Purkinje cell (primary cell): ENCODE data around the gene FLG. TPM values are rescaled to one million over a fixed set of nuclear protein-coding genes. Genes with fewer than 3 reads are reported as not detected.

Source experiments
- polyA plus RNA-seq: library from polyadenylated mRNA; unstranded; fragments of >200 nt; fragmentation: Nextera tagmentation; gene quantifications from 2 replicates; pipeline ENCODE4 v1.2.1, GENCODE V29; 2014

Gene FLG
- polyA plus RNA-seq = 0.13 TPM in 1 of 2 replicates, not detected in the other

GRCh38 chr1:152325111-152325510 lies at the start of gene FLG:
TSS of gene FLG (minus strand) at chr1:152325239. CDS start at chr1:152315456, 9,783 bp downstream.

GRCh38 chr1:152359906-152360305 lies 34.9 kb upstream of the FLG start, which contains the start of gene FLG2:
TSS of gene FLG2 (minus strand) at chr1:152360006. CDS start at chr1:152358884, 1,122 bp downstream.

Other genes with a start within 250 kb of the FLG start
- not detected in 2 replicates for gene TCHHL1, start 236.2 kb downstream of the FLG start, polyA plus RNA-seq
- gene TCHH, start 209.8 kb downstream of the FLG start, polyA plus RNA-seq = not detected in 2 replicates
- gene RPTN, start 166.0 kb downstream of the FLG start, polyA plus RNA-seq = not detected in 2 replicates
- 0.22 TPM in 1 of 2 replicates, not detected in the other for gene HRNR, start 101.0 kb downstream of the FLG start, polyA plus RNA-seq
- not detected in 2 replicates for gene FLG2, start 34.8 kb upstream of the FLG start, polyA plus RNA-seq
- gene CRNN, start 89.0 kb upstream of the FLG start, polyA plus RNA-seq = not detected in 2 replicates
- gene LCE5A, start 185.6 kb upstream of the FLG start, polyA plus RNA-seq = not detected in 2 replicates
- gene CRCT1, start 189.2 kb upstream of the FLG start, polyA plus RNA-seq = not detected in 2 replicates
- gene LCE3E, start 241.5 kb upstream of the FLG start, polyA plus RNA-seq = not detected in 2 replicates